BE2C (cell line): Measurements from ENCODE around the gene IZUMO1R. TPM values are rescaled to one million over a fixed set of nuclear protein-coding genes. Genes with fewer than 3 reads are reported as not detected.
"Not testable (repeated sequence)": the region's sequence is repeated elsewhere in the genome, so short reads cannot be mapped to it uniquely, and the experiment has no call there.

Experiments
- DNase-seq: peaks from one replicate; pipeline ENCODE4 v3.0.0-alpha.2; 2020
- H3K27me3 ChIP-seq: fragments of 250-450 bp; sonication (Bioruptor Pico); 2 replicates; pipeline ENCODE4 v1.5.1; 2020; ENCODE audit warnings: mild to moderate bottlenecking
- H3K36me3 ChIP-seq: fragments of 250-450 bp; sonication (Bioruptor Pico); 2 replicates; pipeline ENCODE4 v1.5.1; 2020; ENCODE audit warnings: mild to moderate bottlenecking
- H3K4me1 ChIP-seq: fragments of 250-450 bp; sonication (Bioruptor Pico); 2 replicates; pipeline ENCODE4 v1.5.1; 2020
- H3K4me3 ChIP-seq: 2 replicates; pipeline ENCODE4 v1.5.1; 2011; ENCODE audit warnings: low read depth, low read length
- H3K9me3 ChIP-seq: fragments of 250-450 bp; sonication (Bioruptor Pico); 2 replicates; pipeline ENCODE4 v1.5.1; 2020
- CTCF ChIP-seq: IDR thresholded peaks from 2 replicates; pipeline ENCODE4 v1.5.1; 2012; ENCODE audit warnings: mild to moderate bottlenecking, low read depth, low read length
- polyA plus RNA-seq: library from polyadenylated mRNA; unstranded; fragments of >200 nt; gene quantifications from one replicate; pipeline ENCODE4 v1.2.1, GENCODE V29; 2012; ENCODE audit warnings: low read depth, missing spikeins; ENCODE audit not compliant: insufficient read length, insufficient read depth

Gene IZUMO1R
- not detected for polyA plus RNA-seq

DNA sequence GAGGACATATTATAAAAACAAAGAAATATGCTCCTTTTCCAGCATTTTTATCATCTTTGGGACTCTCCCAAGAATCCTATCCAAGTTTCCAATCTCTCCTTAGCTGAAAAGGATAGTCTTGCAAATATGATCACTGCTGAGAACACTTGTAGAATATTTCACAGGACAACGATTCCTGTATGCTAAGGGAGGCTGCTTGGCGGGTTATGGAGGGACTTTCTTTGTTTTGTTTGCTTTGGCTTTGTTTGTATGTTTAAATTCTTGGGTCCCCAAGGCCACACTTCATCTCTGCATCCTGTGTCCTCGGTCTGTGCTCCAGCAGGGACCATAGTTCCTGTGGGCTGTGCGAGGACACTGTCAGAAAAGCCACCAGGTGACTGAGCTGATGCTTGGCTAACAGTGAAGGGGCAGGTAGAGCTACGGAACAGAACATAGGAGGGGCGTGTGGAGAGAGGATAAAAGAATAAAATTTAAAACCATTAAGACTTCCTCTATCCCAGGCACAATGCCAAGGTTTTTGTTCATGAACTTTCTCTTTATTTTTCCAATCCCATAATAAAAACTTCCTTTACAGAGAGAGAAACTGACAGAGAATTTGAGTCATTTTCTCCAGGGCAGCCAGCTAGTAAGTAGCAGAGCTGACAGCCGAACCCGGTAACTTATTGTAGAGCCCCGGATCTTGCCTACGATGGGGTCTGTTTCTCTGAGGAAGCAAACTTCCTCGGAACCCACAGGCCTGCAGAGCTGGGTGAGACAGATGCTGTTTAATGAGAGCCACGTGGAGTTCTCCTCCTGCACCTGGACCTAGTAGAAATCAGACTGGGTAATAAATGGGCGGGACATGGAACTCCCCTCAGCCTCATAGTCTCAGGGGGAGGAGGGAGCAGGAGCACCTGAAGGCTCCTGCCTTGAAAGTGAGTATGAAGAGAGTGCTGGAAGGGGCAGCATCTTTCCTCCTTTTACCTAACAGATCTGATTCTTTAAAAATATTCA is at the start of gene IZUMO1R:
Gene IZUMO1R, plus strand, starts transcription at position 615 of the 993 bp plus-strand sequence. CDS start 1,057 bp downstream, outside the sequence.
- no peaks in the 10 kb centered on the region for H3K9me3 ChIP-seq
- no peaks in the 10 kb centered on the region for H3K36me3 ChIP-seq
- H3K27me3 ChIP-seq = no peaks in the 10 kb centered on the region; the same call in 1 of the 2 replicates
- no peaks in the 10 kb centered on the region for H3K4me1 ChIP-seq
- no peak for TF ChIP-seq CTCF
- DNase-seq = no peak
- no peak within 1 kb of the TSS for H3K4me3 ChIP-seq

GRCh38 chr11:94271885-94272372 is 32.5 kb upstream of the IZUMO1R start:
- Histone ChIP-seq H3K4me1 (no peaks in the 10 kb centered on the region), H3K4me3 (no peak overlapping the region), H3K36me3 (no peaks in the 10 kb centered on the region), H3K27me3 (no peaks in the 10 kb centered on the region), H3K9me3 (no peaks in the 10 kb centered on the region)
- TF ChIP-seq CTCF = no peak
- DNase-seq = no peak

DNA sequence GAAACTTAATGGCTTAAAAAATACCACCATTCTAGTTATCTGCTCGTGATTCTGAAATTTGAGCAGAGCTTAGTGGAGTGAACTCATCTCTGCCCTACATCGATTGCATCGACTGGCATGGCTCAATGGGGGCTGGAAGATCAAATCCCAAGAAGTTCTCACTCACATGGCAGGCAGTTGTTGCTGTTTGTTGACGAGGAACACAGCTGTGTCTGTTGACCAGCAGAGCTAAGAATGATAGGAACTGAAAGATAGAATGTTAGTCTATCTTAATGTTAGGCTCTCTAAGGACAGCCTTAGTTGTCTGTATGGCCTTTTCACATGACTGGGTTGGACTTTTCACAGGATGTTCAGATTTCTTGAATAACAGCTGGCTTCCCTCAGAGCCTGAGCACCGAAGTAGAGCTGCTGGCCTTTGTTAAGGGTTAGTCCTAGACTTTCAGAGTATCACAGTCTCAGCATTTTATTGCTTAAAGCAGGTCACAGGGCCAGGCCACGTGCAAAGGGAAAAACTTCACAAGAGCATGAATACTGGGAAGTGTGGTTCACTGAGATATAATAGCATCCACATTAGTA is 31.6 kb upstream of the IZUMO1R start:
- Histone ChIP-seq H3K36me3 (no peaks in the 10 kb centered on the region), H3K4me3 (no peak overlapping the region), H3K4me1 (no peaks in the 10 kb centered on the region), H3K9me3 (no peaks in the 10 kb centered on the region), H3K27me3 (no peaks in the 10 kb centered on the region)
- no peak for DNase-seq
- no peak for TF ChIP-seq CTCF

DNA sequence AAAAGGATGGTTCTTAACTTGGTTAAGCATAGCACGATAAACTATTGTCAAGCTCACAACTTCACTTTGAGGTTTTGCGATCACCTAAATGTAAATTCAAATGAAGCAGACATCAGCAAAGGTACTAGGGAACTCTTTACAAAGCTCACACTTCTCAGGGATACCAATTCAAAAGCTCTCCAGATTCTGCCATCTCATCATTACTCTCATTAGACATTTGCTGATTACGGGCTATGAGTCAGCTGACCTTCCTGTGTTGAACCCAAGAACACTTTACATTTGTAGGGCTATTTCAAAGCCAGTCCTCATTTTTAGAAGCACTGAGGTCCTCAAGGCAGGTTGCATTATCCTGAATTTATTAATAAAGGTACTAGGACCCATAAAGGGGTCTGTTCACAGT is 28.4 kb upstream of the IZUMO1R start:
- no peaks in the 10 kb centered on the region for H3K36me3 ChIP-seq
- H3K4me3 ChIP-seq = no peak overlapping the region
- H3K4me1 ChIP-seq = no peaks in the 10 kb centered on the region
- no peaks in the 10 kb centered on the region for H3K9me3 ChIP-seq
- no peak for DNase-seq
- TF ChIP-seq CTCF = no peak
- no peaks in the 10 kb centered on the region for H3K27me3 ChIP-seq

- TF ChIP-seq CTCF = no peak
- H3K27me3 ChIP-seq = no peaks in the 10 kb centered on the region
Measured at GRCh38 chr11:94276943-94277342, 27.4 kb upstream of the IZUMO1R start.

DNA sequence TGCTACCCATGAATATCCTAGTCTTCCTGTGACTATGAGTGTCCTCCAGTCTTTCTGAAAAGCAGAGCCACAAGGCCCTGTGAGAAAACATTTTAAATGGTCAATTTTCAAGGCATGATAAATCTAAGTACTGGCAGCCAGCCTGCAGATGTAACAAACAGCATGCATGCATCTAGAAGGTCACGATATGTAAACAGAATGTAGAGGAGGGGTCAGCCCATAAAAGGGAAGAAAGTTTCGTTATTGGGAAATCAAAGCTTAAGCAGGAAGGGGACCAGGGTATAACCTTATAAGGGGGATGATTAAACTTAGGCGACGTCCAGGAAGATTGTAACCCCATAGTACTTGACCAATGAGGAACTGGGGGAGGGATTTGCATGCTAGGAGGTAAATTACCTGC is 26.2 kb upstream of the IZUMO1R start:
- peaks cover 10% of the 10 kb centered on the region; the same call in 1 of the 2 replicates for H3K27me3 ChIP-seq
- H3K4me1 ChIP-seq, H3K9me3 ChIP-seq, DNase-seq, H3K4me3 ChIP-seq, H3K36me3 ChIP-seq: not testable (repeated sequence)

More at GRCh38 chr11:94276943-94277342, 27.4 kb upstream of the IZUMO1R start:
- H3K4me3 ChIP-seq = no peak overlapping the region
- no peaks in the 10 kb centered on the region for H3K9me3 ChIP-seq
- no peak for DNase-seq
- no peaks in the 10 kb centered on the region for H3K36me3 ChIP-seq
- H3K4me1 ChIP-seq = no peaks in the 10 kb centered on the region
